ENCODE results near the gene PRR23B.
"Not testable (repeated sequence)": the region's sequence is repeated elsewhere in the genome, so short reads cannot be mapped to it uniquely, and the experiment has no call there.

DNA sequence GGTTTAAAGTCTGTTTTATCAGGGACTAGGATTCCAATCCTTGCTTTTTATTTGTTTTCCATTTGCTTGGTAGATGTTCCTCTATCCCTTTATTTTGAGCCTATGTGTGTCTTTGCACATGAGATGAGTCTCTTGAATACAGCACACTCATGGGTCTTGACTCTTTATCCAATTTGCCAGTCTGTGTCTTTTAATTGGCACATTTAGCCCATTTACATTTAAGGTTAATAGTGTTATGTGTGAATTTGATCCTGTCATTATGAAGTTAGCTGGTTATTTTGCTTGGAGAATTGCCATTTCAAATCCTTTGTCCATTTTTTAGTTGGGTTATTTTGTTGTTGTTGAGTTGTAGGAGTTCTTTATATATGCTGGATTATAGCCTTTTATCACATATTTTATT, 9.8 kb upstream of the PRR23B start:
- TF ChIP-seq, protein P1, sequence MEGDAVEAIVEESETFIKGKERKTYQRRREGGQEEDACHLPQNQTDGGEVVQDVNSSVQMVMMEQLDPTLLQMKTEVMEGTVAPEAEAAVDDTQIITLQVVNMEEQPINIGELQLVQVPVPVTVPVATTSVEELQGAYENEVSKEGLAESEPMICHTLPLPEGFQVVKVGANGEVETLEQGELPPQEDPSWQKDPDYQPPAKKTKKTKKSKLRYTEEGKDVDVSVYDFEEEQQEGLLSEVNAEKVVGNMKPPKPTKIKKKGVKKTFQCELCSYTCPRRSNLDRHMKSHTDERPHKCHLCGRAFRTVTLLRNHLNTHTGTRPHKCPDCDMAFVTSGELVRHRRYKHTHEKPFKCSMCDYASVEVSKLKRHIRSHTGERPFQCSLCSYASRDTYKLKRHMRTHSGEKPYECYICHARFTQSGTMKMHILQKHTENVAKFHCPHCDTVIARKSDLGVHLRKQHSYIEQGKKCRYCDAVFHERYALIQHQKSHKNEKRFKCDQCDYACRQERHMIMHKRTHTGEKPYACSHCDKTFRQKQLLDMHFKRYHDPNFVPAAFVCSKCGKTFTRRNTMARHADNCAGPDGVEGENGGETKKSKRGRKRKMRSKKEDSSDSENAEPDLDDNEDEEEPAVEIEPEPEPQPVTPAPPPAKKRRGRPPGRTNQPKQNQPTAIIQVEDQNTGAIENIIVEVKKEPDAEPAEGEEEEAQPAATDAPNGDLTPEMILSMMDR (IDR thresholded peaks at IDR 0.05), result not testable (repeated sequence)
- TF ChIP-seq POLR2A (IDR thresholded peaks at IDR 0.05), result not testable (repeated sequence)

All from thyroid gland (tissue), 4 donors.